Measurements from ENCODE around the gene KL. TPM values are rescaled to one million over a fixed set of nuclear protein-coding genes. Genes with fewer than 3 reads are reported as not detected.

The KL gene
- total RNA-seq, 1 donor from 2014 or later = 2.8 TPM

GRCh38 chr13:33112766-33113165 is 96.5 kb downstream of the KL start:
- no peak for DNase-seq

DNA sequence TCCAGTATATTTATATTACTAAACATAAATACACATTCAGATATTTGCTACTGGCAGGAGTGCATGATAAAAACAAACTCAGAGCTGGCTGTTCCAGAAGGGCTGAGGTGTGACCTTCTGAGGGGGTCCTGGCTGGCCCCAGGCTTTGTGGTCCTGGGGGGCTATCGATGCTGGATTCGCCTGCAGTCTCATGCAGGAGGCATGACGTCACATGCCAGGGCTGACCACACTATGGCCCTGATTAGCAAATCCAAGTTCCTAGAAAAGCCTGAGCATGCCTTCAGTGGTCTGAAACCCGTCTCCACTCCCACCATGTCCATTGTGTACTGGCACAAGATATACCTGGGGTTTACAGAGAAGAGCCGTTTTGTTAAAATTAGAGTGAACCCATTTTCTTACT is 97.9 kb downstream of the KL start:
- DNase-seq = no peak

- no peak for DNase-seq
These were observed 99.1 kb downstream of the KL start for GRCh38 chr13:33115274-33115673.
